Urothelium cell line (cell line): ENCODE results near the gene DES.

Experiments
- DNase-seq: peaks from one replicate; pipeline ENCODE4 v3.0.0; 2011; ENCODE audit warnings: low spot score, mixed read lengths
- FAIRE-seq: peaks from 2 replicates; lab custom pipeline; 2011; peaks lifted over from hg19 to GRCh38; lab: Jason Lieb, UNC

DES gene

DNA sequence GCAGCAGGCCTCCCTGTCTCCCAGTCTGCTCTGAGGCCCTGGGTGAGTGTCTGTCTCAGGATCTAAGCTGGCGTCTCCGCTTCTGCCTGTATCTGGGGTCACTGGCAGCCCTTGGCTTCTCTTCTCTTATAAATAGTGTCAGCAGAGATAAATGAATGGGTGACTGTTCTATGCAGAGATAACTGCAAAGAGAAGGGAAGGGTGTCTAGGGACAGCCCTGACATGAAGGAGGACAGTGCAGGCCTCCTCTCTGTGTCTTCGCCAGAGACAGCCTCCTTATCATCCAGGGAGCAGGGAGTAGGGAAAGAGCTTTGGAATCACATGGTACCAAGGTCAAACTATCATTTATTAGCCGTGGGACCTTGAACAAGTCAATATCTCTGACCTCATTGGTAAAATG lies 52.3 kb downstream of the DES start:
- no peak for FAIRE-seq
- no peak for DNase-seq

DNA sequence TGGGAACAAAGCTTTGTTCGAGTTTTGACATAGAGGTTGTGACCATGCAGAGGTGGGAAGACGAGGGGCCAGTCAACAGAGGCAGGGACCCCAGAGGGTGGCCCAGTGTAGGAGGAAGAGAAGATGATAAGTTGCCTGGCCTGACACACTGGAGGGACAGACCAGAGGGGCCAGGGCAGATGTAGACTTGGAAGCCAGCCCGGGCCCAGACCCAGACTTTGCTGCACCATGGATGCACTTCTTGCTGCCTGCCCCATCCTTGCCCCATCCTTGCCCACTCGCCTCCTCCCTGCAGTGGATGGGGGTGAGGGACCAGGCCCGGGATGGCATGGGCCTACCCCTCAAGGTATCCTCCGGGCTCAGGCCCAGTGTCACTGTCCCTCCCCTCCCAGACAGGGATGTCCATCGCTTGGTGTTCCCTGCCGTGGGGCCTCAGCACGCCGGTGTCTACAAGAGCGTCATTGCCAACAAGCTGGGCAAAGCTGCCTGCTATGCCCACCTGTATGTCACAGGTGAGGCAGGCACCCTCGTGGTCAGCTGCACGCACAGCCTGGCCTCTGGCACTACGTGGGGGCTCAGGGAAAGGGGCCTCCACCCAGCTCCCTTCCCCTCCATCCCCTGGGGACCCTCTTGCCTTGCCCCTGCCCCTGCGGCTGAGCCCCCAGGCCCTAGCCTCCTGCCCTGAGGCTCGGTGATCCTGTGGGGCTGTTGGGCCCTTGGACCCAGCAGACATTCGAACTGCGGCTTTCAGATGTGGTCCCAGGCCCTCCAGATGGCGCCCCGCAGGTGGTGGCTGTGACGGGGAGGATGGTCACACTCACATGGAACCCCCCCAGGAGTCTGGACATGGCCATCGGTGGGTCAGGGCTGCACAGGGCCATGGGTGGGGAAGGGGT lies 53.5 kb downstream of the DES start:
- FAIRE-seq (peak; percentile 27), DNase-seq (no peak)

DNA sequence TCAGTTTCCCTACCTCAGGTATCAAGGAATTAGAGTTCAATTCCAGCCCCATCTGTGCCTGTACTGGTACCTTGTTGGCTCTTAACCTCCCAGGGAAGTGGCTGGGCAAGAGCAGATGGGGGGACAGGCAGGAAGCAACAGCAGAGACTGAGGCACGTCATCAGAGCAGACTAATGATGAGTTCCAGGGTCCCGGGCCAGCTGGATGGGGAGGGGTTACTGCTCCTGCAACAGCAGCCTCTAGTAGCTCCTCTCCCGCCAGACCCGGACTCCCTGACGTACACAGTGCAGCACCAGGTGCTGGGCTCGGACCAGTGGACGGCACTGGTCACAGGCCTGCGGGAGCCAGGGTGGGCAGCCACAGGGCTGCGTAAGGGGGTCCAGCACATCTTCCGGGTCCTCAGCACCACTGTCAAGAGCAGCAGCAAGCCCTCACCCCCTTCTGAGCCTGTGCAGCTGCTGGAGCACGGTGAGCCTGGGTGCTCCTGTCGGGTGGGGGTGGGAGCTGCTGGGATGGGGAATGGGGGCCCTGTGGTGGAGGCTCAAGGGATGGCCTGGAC lies 54.5 kb downstream of the DES start:
- FAIRE-seq (no peak), DNase-seq (no peak)

DNA sequence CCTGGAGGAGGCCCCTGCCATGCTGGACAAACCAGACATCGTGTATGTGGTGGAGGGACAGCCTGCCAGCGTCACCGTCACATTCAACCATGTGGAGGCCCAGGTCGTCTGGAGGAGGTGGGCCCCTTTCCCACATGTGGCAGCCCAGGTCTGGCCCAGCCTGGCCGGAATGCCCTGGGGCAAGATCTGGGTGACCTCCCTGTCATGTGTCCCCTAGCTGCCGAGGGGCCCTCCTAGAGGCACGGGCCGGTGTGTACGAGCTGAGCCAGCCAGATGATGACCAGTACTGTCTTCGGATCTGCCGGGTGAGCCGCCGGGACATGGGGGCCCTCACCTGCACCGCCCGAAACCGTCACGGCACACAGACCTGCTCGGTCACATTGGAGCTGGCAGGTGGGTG lies 55.3 kb downstream of the DES start:
- FAIRE-seq (no peak), DNase-seq (no peak)

DNA sequence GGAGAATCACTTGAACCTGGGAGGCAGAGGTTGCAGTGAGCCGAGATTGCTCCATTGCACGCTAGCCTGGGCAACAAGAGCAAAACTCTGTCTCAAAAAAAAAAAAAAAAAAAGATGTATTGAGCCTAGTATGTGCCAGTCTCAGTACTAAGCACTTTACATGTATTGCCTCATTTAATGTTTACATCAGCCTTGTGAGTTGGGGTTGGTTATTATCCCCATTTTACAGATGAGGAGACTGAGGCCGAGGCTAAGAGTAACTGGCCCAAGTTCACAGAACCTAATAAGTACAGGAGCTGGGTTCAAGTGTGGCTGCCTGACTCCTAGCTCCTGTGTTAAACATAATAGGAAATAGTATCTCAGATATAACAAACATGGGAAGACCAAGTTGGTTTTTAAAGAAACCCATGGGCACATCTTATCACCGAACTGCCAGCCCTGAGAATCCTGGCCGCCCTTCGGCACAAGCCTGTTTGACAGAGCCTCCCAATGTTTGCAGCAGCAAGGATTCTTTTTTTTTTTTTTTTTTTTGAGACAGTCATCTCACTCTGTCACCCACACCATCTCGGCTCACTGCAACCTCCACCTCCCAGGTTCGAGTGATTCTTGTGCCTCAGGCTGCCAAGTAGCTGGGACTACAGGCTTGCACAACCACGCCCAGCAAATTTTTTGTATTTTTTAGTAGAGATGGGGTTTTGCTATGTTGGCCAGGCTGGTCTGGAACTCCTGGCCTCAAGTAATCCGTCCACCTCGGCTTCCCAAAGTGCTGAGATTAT lies 56.3 kb downstream of the DES start:
- no peak for DNase-seq
- no peak for FAIRE-seq

- FAIRE-seq = no peak
- no peak for DNase-seq
Observed at GRCh38 chr2:219475278-219475677, 57.1 kb downstream of the DES start.

DNA sequence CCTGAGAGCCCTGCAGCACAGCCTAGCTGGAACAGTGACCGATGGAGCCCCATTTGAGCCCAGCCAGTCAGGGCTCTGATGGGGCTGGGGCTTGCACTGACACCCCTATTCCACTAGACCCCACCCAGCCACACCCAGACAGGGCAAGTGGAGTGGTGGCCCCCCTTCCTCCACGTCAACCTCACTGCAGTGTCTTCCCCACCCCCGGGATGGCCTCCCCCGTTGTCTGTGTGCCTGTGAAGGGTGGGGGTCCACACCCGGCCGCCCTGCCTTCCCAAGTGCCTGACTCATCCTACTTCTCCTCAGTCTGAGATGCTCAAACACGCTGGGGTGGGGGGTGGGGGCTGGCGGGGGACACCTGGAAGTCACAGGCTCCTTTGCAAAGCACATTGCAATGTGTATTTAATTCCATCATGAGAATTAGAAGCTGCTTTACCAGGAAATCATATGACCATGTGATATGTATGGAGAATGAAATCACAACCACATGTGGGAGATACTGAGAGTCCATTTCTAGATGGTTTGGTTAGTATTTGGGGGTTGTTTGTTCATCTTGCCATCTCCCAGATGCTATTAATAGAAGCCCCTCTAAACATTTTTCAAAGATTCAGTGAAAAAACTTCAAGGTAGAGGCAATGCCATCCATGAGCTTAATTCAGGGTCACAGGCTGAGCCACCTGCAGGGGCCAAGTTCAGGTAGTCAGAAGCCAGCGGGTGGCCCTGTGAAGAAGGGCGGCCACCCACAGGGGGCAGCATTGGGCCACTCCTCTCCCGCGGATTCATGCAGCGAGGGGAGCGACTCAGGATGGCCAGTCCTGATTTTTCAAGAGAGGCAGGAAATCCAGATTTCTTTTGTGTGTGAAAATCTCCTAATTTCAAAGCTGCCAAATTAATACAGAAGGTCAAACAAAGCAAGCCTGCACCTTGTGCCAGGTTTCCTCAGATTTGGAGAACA lies 57.8 kb downstream of the DES start:
- FAIRE-seq (no peak), DNase-seq (peak; percentile 60)
